ENCODE results near the gene ZMYND8. TPM values are rescaled to one million over a fixed set of nuclear protein-coding genes. Genes with fewer than 3 reads are reported as not detected.

Gene ZMYND8
- total and polyA plus RNA-seq, 2 of the 4 experiments (the other 2 are of a cell fraction): 24.0 to 28.2 TPM

DNA sequence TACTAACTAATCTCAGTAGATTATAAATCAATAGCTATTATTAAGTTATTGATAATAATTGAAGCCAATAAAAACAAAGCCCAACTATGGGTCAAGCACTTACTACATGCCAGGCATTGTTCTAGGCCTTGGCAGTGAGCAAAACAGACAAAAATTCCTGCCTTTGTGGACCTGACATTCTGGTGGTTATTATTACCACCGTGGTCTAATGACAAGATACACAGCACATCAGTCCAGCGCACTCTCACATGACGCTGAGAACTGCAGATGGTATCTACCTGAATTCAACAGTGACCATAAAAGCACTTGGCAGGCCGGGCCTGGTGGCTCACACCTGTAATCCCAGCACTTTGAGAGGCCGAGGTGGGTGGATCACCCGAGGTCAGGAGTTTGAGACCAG lies 121.4 kb downstream of the ZMYND8 start:
- Histone ChIP-seq H3K18ac (ENCODE audit: low read depth, low read length) (no peak overlapping the region), H3K9me1 (ENCODE audit: insufficient read depth, low read length) (peaks cover 26% of the 10 kb centered on the region), H4K8ac (ENCODE audit: low read depth in 2 of 2, low read length in 2 of 2) (no peak overlapping the region), H2BK15ac (ENCODE audit: low read depth, low read length) (no peak overlapping the region), H2AK5ac (ENCODE audit: low read depth, low read length) (no peak overlapping the region), H3K27me3 (ENCODE audit: control insufficient read depth, insufficient read depth, low read length) (no peaks in the 10 kb centered on the region), H4K20me1 (ENCODE audit: insufficient read depth, low read length) (no peaks in the 10 kb centered on the region), H3K4me3 (ENCODE audit: insufficient read depth, low read depth, low read length) (no peak overlapping the region), H3K79me1 (ENCODE audit: low read depth in 1 of 2, low read length in 2 of 2) (peaks cover 29 to 65% of the 10 kb centered on the region in 2 experiments), H4K91ac (ENCODE audit: insufficient read depth, low read depth, low read length) (no peak overlapping the region), H3K27ac (ENCODE audit: insufficient read depth, low read length) (no peak overlapping the region), H2BK120ac (ENCODE audit: low read depth, low read length) (no peak overlapping the region), H3K4me2 (ENCODE audit: low read depth, low read length) (no peak overlapping the region), H2AK9ac (replicated peaks; ENCODE audit: low read depth, low read length, poor library complexity) (no peak overlapping the region), H2BK5ac (ENCODE audit: low read depth, low read length, poor library complexity, severe bottlenecking) (no peak overlapping the region), H3K14ac (replicated peaks; ENCODE audit: low read depth, low read length) (no peak overlapping the region), H3K4me1 (ENCODE audit: control insufficient read depth, insufficient read depth, low read length) (peaks cover 18% of the 10 kb centered on the region), H2BK20ac (ENCODE audit: low read depth, low read length) (no peak overlapping the region), H3K9ac (ENCODE audit: low read depth, low read length) (no peak overlapping the region), H3K23ac (ENCODE audit: low read depth, low read length) (no peak overlapping the region), H3K4ac (ENCODE audit: low read depth, low read length) (no peak overlapping the region), H3K36me3 (ENCODE audit: control insufficient read depth, insufficient read depth, low read length) (peaks cover 36% of the 10 kb centered on the region), H4K5ac (ENCODE audit: low read depth, low read length) (no peak overlapping the region), H3K56ac (ENCODE audit: extremely low read depth, insufficient read depth, low read length) (no peak overlapping the region), H3K9me3 (ENCODE audit: control insufficient read depth, insufficient read depth, low read length) (no peaks in the 10 kb centered on the region), H2AFZ (replicated peaks; ENCODE audit: low read length, poor library complexity) (no peak overlapping the region)
- in situ Hi-C loops (cut with MboI; ENCODE audit: low sequenced_read_pairs) (no loop called here), intact Hi-C loops (cut with micrococcal nuclease) (no loop called here), dilution Hi-C loops (cut with HindIII; ENCODE audit: low sequenced_read_pairs, unreplicated experiment) (no loop called here)
- ChIA-PET POLR2A (ENCODE audit: unreplicated experiment) (no interaction called here), CTCF (interaction anchor here (1.4 kb wide), 1 partner anchor 149 kb away, joined by 4 read pairs; no protein-coding TSS in a partner anchor)
- no TSS peak for BruUV-seq (replicated peaks)
- no peak for TF ChIP-seq MAFK (IDR thresholded peaks at IDR 0.05; ENCODE audit: low read depth, low read length)
- no peak for TF ChIP-seq RFX5 (IDR thresholded peaks at IDR 0.05; ENCODE audit: low read depth, low read length)
- no peak for TF ChIP-seq MAZ (IDR thresholded peaks at IDR 0.05; ENCODE audit: borderline replicate concordance, low read depth, low read length)
- no peak for TF ChIP-seq SMC3 (IDR thresholded peaks at IDR 0.05; ENCODE audit: low read depth, low read length)
- no peak for TF ChIP-seq CHD1 (IDR thresholded peaks at IDR 0.05; ENCODE audit: low read depth, low read length)
- no peak for TF ChIP-seq RAD21 (IDR thresholded peaks at IDR 0.05; ENCODE audit: low read length)
- TF ChIP-seq, protein P1, sequence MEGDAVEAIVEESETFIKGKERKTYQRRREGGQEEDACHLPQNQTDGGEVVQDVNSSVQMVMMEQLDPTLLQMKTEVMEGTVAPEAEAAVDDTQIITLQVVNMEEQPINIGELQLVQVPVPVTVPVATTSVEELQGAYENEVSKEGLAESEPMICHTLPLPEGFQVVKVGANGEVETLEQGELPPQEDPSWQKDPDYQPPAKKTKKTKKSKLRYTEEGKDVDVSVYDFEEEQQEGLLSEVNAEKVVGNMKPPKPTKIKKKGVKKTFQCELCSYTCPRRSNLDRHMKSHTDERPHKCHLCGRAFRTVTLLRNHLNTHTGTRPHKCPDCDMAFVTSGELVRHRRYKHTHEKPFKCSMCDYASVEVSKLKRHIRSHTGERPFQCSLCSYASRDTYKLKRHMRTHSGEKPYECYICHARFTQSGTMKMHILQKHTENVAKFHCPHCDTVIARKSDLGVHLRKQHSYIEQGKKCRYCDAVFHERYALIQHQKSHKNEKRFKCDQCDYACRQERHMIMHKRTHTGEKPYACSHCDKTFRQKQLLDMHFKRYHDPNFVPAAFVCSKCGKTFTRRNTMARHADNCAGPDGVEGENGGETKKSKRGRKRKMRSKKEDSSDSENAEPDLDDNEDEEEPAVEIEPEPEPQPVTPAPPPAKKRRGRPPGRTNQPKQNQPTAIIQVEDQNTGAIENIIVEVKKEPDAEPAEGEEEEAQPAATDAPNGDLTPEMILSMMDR (conservative IDR thresholded peaks at IDR 0.05; ENCODE audit: low read depth, low read length): no peak
- no peak for TF ChIP-seq RCOR1 (IDR thresholded peaks at IDR 0.05; ENCODE audit: insufficient replicate concordance, low read length)
- TF ChIP-seq, protein P2, sequence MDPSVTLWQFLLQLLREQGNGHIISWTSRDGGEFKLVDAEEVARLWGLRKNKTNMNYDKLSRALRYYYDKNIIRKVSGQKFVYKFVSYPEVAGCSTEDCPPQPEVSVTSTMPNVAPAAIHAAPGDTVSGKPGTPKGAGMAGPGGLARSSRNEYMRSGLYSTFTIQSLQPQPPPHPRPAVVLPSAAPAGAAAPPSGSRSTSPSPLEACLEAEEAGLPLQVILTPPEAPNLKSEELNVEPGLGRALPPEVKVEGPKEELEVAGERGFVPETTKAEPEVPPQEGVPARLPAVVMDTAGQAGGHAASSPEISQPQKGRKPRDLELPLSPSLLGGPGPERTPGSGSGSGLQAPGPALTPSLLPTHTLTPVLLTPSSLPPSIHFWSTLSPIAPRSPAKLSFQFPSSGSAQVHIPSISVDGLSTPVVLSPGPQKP (IDR thresholded peaks at IDR 0.05; ENCODE audit: borderline replicate concordance, low read depth, low read length): no peak
- TF ChIP-seq CEBPB (IDR thresholded peaks at IDR 0.05; ENCODE audit: low read depth, low read length): no peak
- no peak for TF ChIP-seq MXI1 (IDR thresholded peaks at IDR 0.05; ENCODE audit: borderline replicate concordance, low read depth, low read length)
- TF ChIP-seq POLR2A (IDR thresholded peaks at IDR 0.05; ENCODE audit: low read depth, low read length): no peak
- no peak for TF ChIP-seq BHLHE40 (IDR thresholded peaks at IDR 0.05; ENCODE audit: low read depth, low read length)
- TF ChIP-seq NFE2L2 (IDR thresholded peaks at IDR 0.05; ENCODE audit: low read depth, low read length): no peak
- no peak for TF ChIP-seq USF2 (IDR thresholded peaks at IDR 0.05; ENCODE audit: low read depth, low read length)
- TF ChIP-seq FOS (IDR thresholded peaks at IDR 0.05; ENCODE audit: low read depth, low read length): no peak
- 86% methylated on average over 4 of the region's 6 CpGs; no CpG with 5 or more reads in 1 of the 2 experiments for WGBS, 2 experiments (ENCODE audit: extremely low coverage in 2 of 2, insufficient read length in 1 of 2)
- DNase-seq (no peak), ATAC-seq (ENCODE audit: low read depth) (no peak)

Measured in IMR-90 (cell line).